ENCODE results near the gene LRMDA.

DNA sequence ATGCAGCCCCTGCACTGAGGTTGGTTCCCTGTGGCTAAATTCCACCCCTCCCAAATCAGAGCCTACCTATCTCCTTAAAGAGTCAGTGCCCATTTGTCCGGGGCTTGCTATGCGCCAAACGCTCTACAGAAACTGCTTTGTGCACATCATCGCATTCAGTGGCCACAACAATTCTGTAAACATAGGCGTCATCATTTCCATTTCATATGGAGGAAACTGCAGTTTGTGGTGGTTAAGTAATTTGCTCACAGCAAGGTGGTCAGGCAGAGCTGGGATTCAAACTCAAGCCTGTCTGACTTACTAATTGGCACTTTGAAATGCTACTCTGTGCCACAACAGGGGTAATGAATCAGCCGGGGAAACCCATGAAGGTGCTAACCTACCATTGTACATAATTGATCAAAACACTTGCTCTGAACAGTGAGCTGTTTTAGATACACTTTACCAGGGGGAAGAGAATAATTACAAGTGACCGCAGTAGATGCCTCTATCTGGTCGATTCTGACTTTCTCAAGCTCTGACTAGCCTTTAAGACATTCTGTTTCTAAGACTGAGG, 775.5 kb downstream of the LRMDA start:
- TF ChIP-seq EGR1 (IDR thresholded peaks at IDR 0.05), result no peak
- TF ChIP-seq EP300 (IDR thresholded peaks at IDR 0.05; ENCODE audit: borderline replicate concordance), result no peak
- TF ChIP-seq TAF1 (IDR thresholded peaks at IDR 0.05; ENCODE audit: low read depth), result no peak
- TF ChIP-seq RAD21 (IDR thresholded peaks at IDR 0.05; ENCODE audit: low read depth), result no peak
- TF ChIP-seq, protein P1, sequence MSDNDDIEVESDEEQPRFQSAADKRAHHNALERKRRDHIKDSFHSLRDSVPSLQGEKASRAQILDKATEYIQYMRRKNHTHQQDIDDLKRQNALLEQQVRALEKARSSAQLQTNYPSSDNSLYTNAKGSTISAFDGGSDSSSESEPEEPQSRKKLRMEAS (IDR thresholded peaks at IDR 0.05), result no peak

Measured in Ishikawa (cell line).